Neural cell (in vitro differentiated cells): ENCODE measurements around the gene MAD1L1. TPM values are rescaled to one million over a fixed set of nuclear protein-coding genes. Genes with fewer than 3 reads are reported as not detected.

Source experiments
- H2AFZ ChIP-seq: fragments of 200-600, 300-800 bp; sonication (generic), shearing (Covaris generic); 2 replicates; pipeline ENCODE4 v1.6.0; 2014; ENCODE audit warnings: low read depth, mild to moderate bottlenecking, antibody characterized with exemption, low read length, moderate library complexity
- H3F3A ChIP-seq: fragments of 200-600 bp; shearing (Covaris generic); 2 replicates; pipeline ENCODE4 v1.6.1; 2016; ENCODE audit warnings: mild to moderate bottlenecking, moderate library complexity, mixed read lengths, antibody characterized with exemption, low read length; ENCODE audit not compliant: insufficient read depth, poor library complexity, severe bottlenecking
- H3K27ac ChIP-seq: fragments of 200-600, 300-800 bp; sonication (generic), shearing (Covaris generic); 2 replicates; pipeline ENCODE4 v1.5.1; 2014; ENCODE audit warnings: mild to moderate bottlenecking, low read length, moderate library complexity
- H3K27me3 ChIP-seq: fragments of 300-800, 200-600 bp; sonication (generic), shearing (Covaris generic); 2 replicates; pipeline ENCODE4 v1.6.0; 2014; ENCODE audit warnings: mild to moderate bottlenecking, low read depth, low read length, moderate library complexity; ENCODE audit not compliant: insufficient read depth
- H3K36me3 ChIP-seq: fragments of 300-800, 200-600 bp; sonication (generic), shearing (Covaris generic); 2 replicates; pipeline ENCODE4 v1.5.1; 2014; ENCODE audit warnings: mild to moderate bottlenecking, antibody characterized with exemption, low read length, moderate library complexity; ENCODE audit not compliant: insufficient read depth
- H3K4me2 ChIP-seq: fragments of 300-800, 200-600 bp; sonication (generic), shearing (Covaris generic); 2 replicates; pipeline ENCODE4 v1.6.0; 2014; ENCODE audit warnings: mild to moderate bottlenecking, low read length
- H3K4me3 ChIP-seq: fragments of 300-800, 200-600 bp; sonication (generic), shearing (Covaris generic); 2 replicates; pipeline ENCODE4 v1.5.1; 2014; ENCODE audit warnings: mild to moderate bottlenecking, low read length, moderate library complexity
- H3K79me2 ChIP-seq: fragments of 200-600 bp; shearing (Covaris generic); replicated peaks from 2 replicates; pipeline ENCODE4 v1.6.0; 2014; ENCODE audit warnings: mild to moderate bottlenecking, low read length, moderate library complexity; ENCODE audit not compliant: insufficient read depth
- H3K9ac ChIP-seq: fragments of 300-800, 200-600 bp; sonication (generic), shearing (Covaris generic); 2 replicates; pipeline ENCODE4 v1.6.1; 2016; ENCODE audit warnings: mild to moderate bottlenecking, low read length, mixed read lengths
- H3K9me2 ChIP-seq: fragments of 200-600 bp; shearing (Covaris generic); 2 replicates; pipeline ENCODE4 v1.6.1; 2016; ENCODE audit warnings: mild to moderate bottlenecking, low read length, mixed read lengths; ENCODE audit not compliant: insufficient read depth
- H3K9me3 ChIP-seq: fragments of 200-600, 300-800 bp; sonication (generic), shearing (Covaris generic); 2 replicates; pipeline ENCODE4 v1.6.1; 2016; ENCODE audit warnings: mild to moderate bottlenecking, mixed run types, low read length, moderate library complexity, mixed read lengths
- H4K20me1 ChIP-seq: fragments of 200-600 bp; shearing (Covaris generic); 2 replicates; pipeline ENCODE4 v1.6.1; 2016; ENCODE audit warnings: mild to moderate bottlenecking, mixed run types; ENCODE audit not compliant: insufficient read depth
- CTCF ChIP-seq: fragments of 450-650 bp; IDR thresholded peaks from 2 replicates; pipeline ENCODE4 v1.5.1; 2014; ENCODE audit warnings: antibody characterized with exemption, mild to moderate bottlenecking, moderate library complexity; ENCODE audit not compliant: poor library complexity, severe bottlenecking
- EP300 ChIP-seq: fragments of 450-650 bp; conservative IDR thresholded peaks from 2 replicates; pipeline ENCODE4 v1.6.1; 2014; ENCODE audit warnings: antibody characterized with exemption, mild to moderate bottlenecking, moderate library complexity; ENCODE audit not compliant: poor library complexity, severe bottlenecking
- EZH2 ChIP-seq: fragments of 200-600, 300-800 bp; shearing (Covaris generic), sonication (generic); IDR thresholded peaks from 2 replicates; pipeline ENCODE4 v1.6.1; 2014; ENCODE audit warnings: antibody characterized with exemption, low read length, borderline replicate concordance, mild to moderate bottlenecking; ENCODE audit not compliant: insufficient read depth, poor library complexity, severe bottlenecking
- MXI1 ChIP-seq: fragments of 450-650 bp; conservative IDR thresholded peaks from 2 replicates; pipeline ENCODE4 v1.6.1; 2014; ENCODE audit warnings: antibody characterized with exemption, mild to moderate bottlenecking; ENCODE audit not compliant: poor library complexity, severe bottlenecking
- POLR2AphosphoS5 ChIP-seq: IDR thresholded peaks from 2 replicates; pipeline ENCODE4 v1.6.1; 2012
- RAD21 ChIP-seq: fragments of 450-650 bp; conservative IDR thresholded peaks from 2 replicates; pipeline ENCODE4 v1.6.1; 2014; ENCODE audit warnings: antibody characterized with exemption, mild to moderate bottlenecking, moderate library complexity
- REST ChIP-seq: IDR thresholded peaks from 2 replicates; pipeline ENCODE4 v1.6.1; 2012; ENCODE audit warnings: borderline replicate concordance
- SMC3 ChIP-seq: fragments of 450-650 bp; conservative IDR thresholded peaks from 2 replicates; pipeline ENCODE4 v1.6.1; 2014; ENCODE audit warnings: antibody characterized with exemption, mild to moderate bottlenecking, moderate library complexity; ENCODE audit not compliant: poor library complexity
- TAF1 ChIP-seq: IDR thresholded peaks from 2 replicates; pipeline ENCODE4 v1.6.1; 2012; ENCODE audit warnings: low read depth
- polyA plus RNA-seq: library from polyadenylated mRNA; depleted of rRNA; stranded (reverse); fragments of >200 nt; gene quantifications from 2 replicates; pipeline ENCODE4 v1.2.3, GENCODE V29; 2014

MAD1L1 gene
- polyA plus RNA-seq, 1 donor from 2014 or later: 31.4 TPM

GRCh38 chr7:1852517-1853430 lies 380.0 kb downstream of the MAD1L1 start:
- no peaks in the 10 kb centered on the region for H3F3A ChIP-seq
- H3K79me2 ChIP-seq: no peaks in the 10 kb centered on the region
- no peak overlapping the region for H3K9ac ChIP-seq
- H3K36me3 ChIP-seq: no peaks in the 10 kb centered on the region
- H3K27ac ChIP-seq: no peak overlapping the region
- no peak for TF ChIP-seq EP300
- TF ChIP-seq REST: no peak
- TF ChIP-seq RAD21: no peak
- no peak for TF ChIP-seq EZH2
- TF ChIP-seq MXI1: no peak
- no peak for TF ChIP-seq TAF1
- no peak for TF ChIP-seq POLR2AphosphoS5
- no peak for TF ChIP-seq SMC3
- TF ChIP-seq CTCF: no peak
- no peaks in the 10 kb centered on the region for H3K9me2 ChIP-seq
- H3K27me3 ChIP-seq: no peaks in the 10 kb centered on the region
- H3K4me3 ChIP-seq: no peak overlapping the region
- no peak overlapping the region for H2AFZ ChIP-seq
- no peaks in the 10 kb centered on the region for H3K9me3 ChIP-seq
- no peak overlapping the region for H3K4me2 ChIP-seq
- no peaks in the 10 kb centered on the region for H4K20me1 ChIP-seq

GRCh38 chr7:1851721-1852516 lies 380.8 kb downstream of the MAD1L1 start:
- H2AFZ ChIP-seq: no peak overlapping the region
- no peaks in the 10 kb centered on the region for H3K9me3 ChIP-seq
- no peak overlapping the region for H3K9ac ChIP-seq
- H3K4me2 ChIP-seq: no peak overlapping the region
- no peaks in the 10 kb centered on the region for H3K9me2 ChIP-seq
- TF ChIP-seq POLR2AphosphoS5 (no peak), RAD21 (no peak), CTCF (no peak), EZH2 (no peak), REST (no peak), EP300 (no peak), MXI1 (no peak), SMC3 (no peak), TAF1 (no peak)
- no peaks in the 10 kb centered on the region for H4K20me1 ChIP-seq
- no peaks in the 10 kb centered on the region for H3K36me3 ChIP-seq
- H3K27me3 ChIP-seq: no peaks in the 10 kb centered on the region
- no peaks in the 10 kb centered on the region for H3K79me2 ChIP-seq
- no peak overlapping the region for H3K4me3 ChIP-seq
- H3K27ac ChIP-seq: no peak overlapping the region
- no peaks in the 10 kb centered on the region for H3F3A ChIP-seq
